GM12878 (cell line): ENCODE data around the gene ZDHHC17. TPM values are rescaled to one million over a fixed set of nuclear protein-coding genes. Genes with fewer than 3 reads are reported as not detected.

ENCODE experiments used
- ATAC-seq: fragments of 200-7000 bp; cut with Tn5 transposase; 3 replicates; pipeline ENCODE4 v1.9.1; 2020; ENCODE audit warnings: mild to moderate bottlenecking, moderate library complexity
- BruUV-seq: library from RNA; stranded (reverse); fragments of 400-500 nt; replicated peaks from 2 replicates; lab custom pipeline; 2021; lab: Mats Ljungman, UMichigan
- CTCF ChIA-PET: fragments of 300-600 bp; sonication (Branson Sonifier 250); formaldehyde crosslinking; extraction: SDS; loops from one replicate; lab custom pipeline; 2021; ENCODE audit warnings: inconsistent platforms; lab: Yijun Ruan, JAX
- POLR2A ChIA-PET: fragments of 350-600 bp; formaldehyde crosslinking; extraction: SDS; loops from one replicate; lab custom pipeline; 2021; ENCODE audit warnings: inconsistent platforms; lab: Charles Lee
- RAD21 ChIA-PET: fragments of 300-600 bp; sonication (Branson Sonifier 250); formaldehyde crosslinking; loops from one replicate; lab custom pipeline; 2023; ENCODE audit warnings: antibody characterized with exemption; ENCODE audit not compliant: unreplicated experiment; lab: Charles Lee
- SMC1A ChIA-PET: fragments of 300-600 bp; sonication (Branson Sonifier 250); formaldehyde crosslinking; loops from one replicate; lab custom pipeline; 2023; ENCODE audit not compliant: unreplicated experiment, uncharacterized antibody; lab: Charles Lee
- DNase-seq: peaks from one replicate; pipeline ENCODE4 v3.0.0-alpha.2; 2011; ENCODE audit warnings: low read depth, low spot score
- FAIRE-seq: peaks from 3 replicates; lab custom pipeline; 2011; peaks lifted over from hg19 to GRCh38; lab: Jason Lieb, UNC
- H2AFZ ChIP-seq: 2 replicates; pipeline ENCODE4 v1.6.0; 2011; ENCODE audit warnings: low read depth, low read length, control low read depth; ENCODE audit not compliant: control insufficient read depth
- H3K27ac ChIP-seq: 2 replicates; pipeline ENCODE4 v1.5.1; 2011; ENCODE audit warnings: control low read depth; ENCODE audit not compliant: control insufficient read depth, insufficient read depth
- H3K27me3 ChIP-seq, 2 experiments: replicated peaks in 1 of 2; 2 replicates each; pipeline versions ENCODE4 v1.6.0 to v1.6.1; 2011; ENCODE audit warnings: low read length in 1 of 2; ENCODE audit not compliant: control insufficient read depth in 2 of 2, insufficient read depth in 2 of 2
- H3K36me3 ChIP-seq, 2 experiments: 2 replicates each; pipeline ENCODE4 v1.5.1; 2011; ENCODE audit warnings: low read length in 1 of 2; ENCODE audit not compliant: control insufficient read depth in 2 of 2, insufficient read depth in 2 of 2
- H3K4me1 ChIP-seq: 2 replicates; pipeline ENCODE4 v1.6.1; 2011; ENCODE audit warnings: mild to moderate bottlenecking, low read length, moderate library complexity, mixed read lengths; ENCODE audit not compliant: control insufficient read depth, insufficient read depth
- H3K4me2 ChIP-seq: 2 replicates; pipeline ENCODE4 v1.6.0; 2011; ENCODE audit warnings: control low read depth; ENCODE audit not compliant: control insufficient read depth, insufficient read depth
- H3K4me3 ChIP-seq: fragments of 200-600 bp; sonication (generic); 2 replicates; pipeline ENCODE4 v1.5.1; 2016
- H3K79me2 ChIP-seq: 2 replicates; pipeline ENCODE4 v1.6.0; 2011; ENCODE audit warnings: low read length; ENCODE audit not compliant: control insufficient read depth, insufficient read depth
- H3K9ac ChIP-seq: 2 replicates; pipeline ENCODE4 v1.8.0; 2011; ENCODE audit warnings: low read length, control low read depth, mixed read lengths; ENCODE audit not compliant: control insufficient read depth, insufficient read depth
- H3K9me3 ChIP-seq: replicated peaks from 3 replicates; pipeline ENCODE4 v1.5.1; 2011; ENCODE audit warnings: mild to moderate bottlenecking, low read length; ENCODE audit not compliant: control insufficient read depth, insufficient read depth
- H4K20me1 ChIP-seq: 2 replicates; pipeline ENCODE4 v1.6.0; 2011; ENCODE audit not compliant: control insufficient read depth, insufficient read depth
- ASH2L ChIP-seq: fragments of 300-600, 200-600 bp; sonication (generic); IDR thresholded peaks from 2 replicates; pipeline ENCODE4 v1.6.1; 2017; ENCODE audit warnings: low read depth, mild to moderate bottlenecking, borderline replicate concordance
- BCL11A ChIP-seq: IDR thresholded peaks from 2 replicates; pipeline ENCODE4 v1.6.1; 2011; ENCODE audit warnings: low read depth, low read length
- CBFB ChIP-seq: IDR thresholded peaks from 2 replicates; pipeline ENCODE4 v1.6.1; 2016; ENCODE audit warnings: antibody characterized with exemption, low read depth
- CEBPB ChIP-seq, 2 experiments: fragments of 150-350 bp in 1 of 2; IDR thresholded peaks; 2 replicates each; pipeline ENCODE4 v1.6.1; 2012 to 2014; ENCODE audit warnings: low read depth in 2 of 2, low read length in 2 of 2, borderline replicate concordance in 1 of 2, inconsistent platforms in 1 of 2
- FOXK2 ChIP-seq: fragments of 450-650 bp; IDR thresholded peaks from 2 replicates; pipeline ENCODE4 v1.6.1; 2017; ENCODE audit warnings: mild to moderate bottlenecking, moderate library complexity
- IKZF2 ChIP-seq, 2 experiments: fragments of 450-650 bp; IDR thresholded peaks; 2 replicates each; pipeline ENCODE4 v1.6.1; 2017; ENCODE audit warnings: mild to moderate bottlenecking in 2 of 2, moderate library complexity in 2 of 2
- IRF3 ChIP-seq: fragments of 450-650 bp; IDR thresholded peaks from 2 replicates; pipeline ENCODE4 v1.6.1; 2014; ENCODE audit warnings: mild to moderate bottlenecking
- IRF4 ChIP-seq: IDR thresholded peaks from 2 replicates; pipeline ENCODE4 v1.6.1; 2011; ENCODE audit warnings: low read depth, low read length
- KAT2A ChIP-seq: conservative IDR thresholded peaks from 2 replicates; pipeline ENCODE4 v1.6.1; 2011; ENCODE audit warnings: low read depth, low read length; ENCODE audit not compliant: control insufficient read depth
- MEF2A ChIP-seq: IDR thresholded peaks from 2 replicates; pipeline ENCODE4 v1.6.1; 2011; ENCODE audit warnings: low read depth, mild to moderate bottlenecking, low read length, moderate library complexity; ENCODE audit not compliant: insufficient read depth
- MTA3 ChIP-seq: IDR thresholded peaks from 2 replicates; pipeline ENCODE4 v1.6.1; 2012; ENCODE audit warnings: low read length, inconsistent platforms, borderline replicate concordance
- NR2C1 ChIP-seq: fragments of 450-650 bp; IDR thresholded peaks from 2 replicates; pipeline ENCODE4 v1.6.1; 2017; ENCODE audit warnings: antibody characterized with exemption, mild to moderate bottlenecking, moderate library complexity
- NRF1 ChIP-seq: conservative IDR thresholded peaks from 2 replicates; pipeline ENCODE4 v1.6.1; 2011; ENCODE audit warnings: mild to moderate bottlenecking, low read depth, low read length, improper control_type of control experiment
- PAX5 ChIP-seq: IDR thresholded peaks from 2 replicates; pipeline ENCODE4 v1.6.1; 2011; ENCODE audit warnings: low read depth, low read length, borderline replicate concordance
- POU2F2 ChIP-seq: IDR thresholded peaks from 3 replicates; pipeline ENCODE4 v1.6.1; 2011; ENCODE audit warnings: low read depth, mild to moderate bottlenecking, low read length, borderline replicate concordance
- RBBP5 ChIP-seq: fragments of 200-600 bp; sonication (generic); conservative IDR thresholded peaks from 2 replicates; pipeline ENCODE4 v1.6.1; 2016
- RCOR1 ChIP-seq: conservative IDR thresholded peaks from 2 replicates; pipeline ENCODE4 v1.6.1; 2012; ENCODE audit warnings: low read depth, low read length, improper control_type of control experiment
- SIN3A ChIP-seq: IDR thresholded peaks from 2 replicates; pipeline ENCODE4 v1.6.1; 2012; ENCODE audit warnings: low read depth, low read length, improper control_type of control experiment
- TAF1 ChIP-seq: IDR thresholded peaks from 2 replicates; pipeline ENCODE4 v1.6.1; 2011; ENCODE audit warnings: mild to moderate bottlenecking, low read depth, low read length, borderline replicate concordance
- ZNF217 ChIP-seq: fragments of 450-650 bp; IDR thresholded peaks from 2 replicates; pipeline ENCODE4 v1.6.1; 2017; ENCODE audit warnings: antibody characterized with exemption, mild to moderate bottlenecking
- ZNF384 ChIP-seq: IDR thresholded peaks from 2 replicates; pipeline ENCODE4 v1.6.1; 2012; ENCODE audit warnings: low read depth, mild to moderate bottlenecking, low read length, improper control_type of control experiment, borderline replicate concordance
- WGBS: methylation state at CpG from one replicate; pipeline ENCODE4 v1.1.6; 2016; ENCODE audit warnings: low lambda C conversion rate; ENCODE audit not compliant: insufficient replicate concordance, insufficient coverage; ENCODE audit errors: missing lambda C conversion rate; 5-methylcytosine and 5-hydroxymethylcytosine counted together
- in situ Hi-C: fragments of 300-500 bp; cut with MboI; formaldehyde crosslinking; loops from 9 replicates; pipeline ENCODE4 v1.14.3; 2018; ENCODE audit warnings: mixed read lengths
- intact Hi-C: fragments of 100-400 bp; cut with micrococcal nuclease; formaldehyde crosslinking; loops from one replicate; pipeline ENCODE4 v1.14.2; 2022; ENCODE audit not compliant: unreplicated experiment
- polyA plus RNA-seq, 11 experiments: library from polyadenylated mRNA; depleted of rRNA in 4 of 11; unstranded in 6 of 11; stranded (reverse) in 5 of 11; fragments of >200 nt; fragmentation: Nextera tagmentation in 4 of 11; fragmentation: Illumina TruSeq in 1 of 11; extraction: Ambion mirVana in 4 of 11; extraction: Trizol in 1 of 11; gene quantifications; 1 replicate in 1 of 11; 2 replicates in 10 of 11; pipeline versions ENCODE4 v1.2.1 to v1.2.3, GENCODE V29; 2011 to 2016; ENCODE audit warnings: inconsistent platforms in 2 of 11, missing spikeins in 2 of 11, low read depth in 1 of 11
- total RNA-seq, 4 experiments: library from RNA; depleted of rRNA in 3 of 4; stranded (reverse); fragments of >200 nt in 3 of 4; fragmentation: Illumina TruSeq in 1 of 4; extraction: Trizol in 1 of 4; gene quantifications; 2 replicates each; pipeline versions ENCODE4 v1.2.1 to v1.2.3, GENCODE V29; 2013 to 2021
- TF ChIP-seq, protein P1 (sequence below): fragments of 450-650 bp; IDR thresholded peaks from 2 replicates; pipeline ENCODE4 v1.6.1; 2017; ENCODE audit warnings: mild to moderate bottlenecking

ZDHHC17 gene
- total and polyA plus RNA-seq, 10 of the 15 experiments (the other 5 are each of a cell fraction or from before 2014, with no cell fraction given), result 4.3 to 50.0 (median 19.3) TPM

DNA sequence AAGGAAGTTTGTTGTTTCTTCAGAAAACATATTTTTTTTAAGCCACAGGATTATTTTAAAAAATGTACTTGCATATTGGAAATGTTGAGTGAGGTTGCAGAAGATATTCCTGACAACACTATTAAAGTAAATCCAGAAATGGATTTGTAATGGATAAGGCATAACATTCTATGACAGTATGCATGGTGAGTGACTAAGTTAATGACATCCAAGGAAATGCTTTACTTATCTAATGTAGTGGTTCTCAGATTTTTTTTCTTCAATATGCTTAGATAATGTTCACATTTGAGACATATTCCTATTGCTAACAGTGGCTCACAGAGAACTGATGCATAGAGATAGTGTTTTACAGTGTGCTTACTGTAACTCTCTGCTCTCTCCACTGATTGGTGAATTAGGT, 49.4 kb downstream of the ZDHHC17 start (continued):
- no peak for TF ChIP-seq IRF3
- no peak for TF ChIP-seq NRF1
- TF ChIP-seq MEF2A, result no peak
- TF ChIP-seq RBBP5, result no peak
- TF ChIP-seq BCL11A, result no peak

GRCh38 chr12:76813972-76814371, 50.1 kb downstream of the ZDHHC17 start:
- POLR2A ChIA-PET, result no interaction called here
- H3K27ac ChIP-seq, result no peak overlapping the region
- ATAC-seq (no peak), DNase-seq (no peak), FAIRE-seq (no peak)
- H3K4me1 ChIP-seq, result no peaks in the 10 kb centered on the region
- no peak overlapping the region for H2AFZ ChIP-seq
- no peaks in the 10 kb centered on the region for H3K9me3 ChIP-seq
- RAD21 ChIA-PET, result no interaction called here
- no peak overlapping the region for H3K4me2 ChIP-seq
- 97% methylated on average over 4 of the region's 4 CpGs for WGBS
- no peaks in the 10 kb centered on the region for H4K20me1 ChIP-seq
- peaks cover 0 to 4% of the 10 kb centered on the region in 2 experiments; a peak in 1 of 4 replicates for H3K36me3 ChIP-seq
- no peaks in the 10 kb centered on the region for H3K79me2 ChIP-seq
- H3K4me3 ChIP-seq, result no peak overlapping the region
- CTCF ChIA-PET, result no interaction called here
- H3K27me3 ChIP-seq, result no peaks in the 10 kb centered on the region
- H3K9ac ChIP-seq, result no peak overlapping the region
- intact Hi-C loops (no loop called here), in situ Hi-C loops (no loop called here)
- BruUV-seq, result no TSS peak
- TF ChIP-seq TAF1, result no peak
- TF ChIP-seq, protein P1, sequence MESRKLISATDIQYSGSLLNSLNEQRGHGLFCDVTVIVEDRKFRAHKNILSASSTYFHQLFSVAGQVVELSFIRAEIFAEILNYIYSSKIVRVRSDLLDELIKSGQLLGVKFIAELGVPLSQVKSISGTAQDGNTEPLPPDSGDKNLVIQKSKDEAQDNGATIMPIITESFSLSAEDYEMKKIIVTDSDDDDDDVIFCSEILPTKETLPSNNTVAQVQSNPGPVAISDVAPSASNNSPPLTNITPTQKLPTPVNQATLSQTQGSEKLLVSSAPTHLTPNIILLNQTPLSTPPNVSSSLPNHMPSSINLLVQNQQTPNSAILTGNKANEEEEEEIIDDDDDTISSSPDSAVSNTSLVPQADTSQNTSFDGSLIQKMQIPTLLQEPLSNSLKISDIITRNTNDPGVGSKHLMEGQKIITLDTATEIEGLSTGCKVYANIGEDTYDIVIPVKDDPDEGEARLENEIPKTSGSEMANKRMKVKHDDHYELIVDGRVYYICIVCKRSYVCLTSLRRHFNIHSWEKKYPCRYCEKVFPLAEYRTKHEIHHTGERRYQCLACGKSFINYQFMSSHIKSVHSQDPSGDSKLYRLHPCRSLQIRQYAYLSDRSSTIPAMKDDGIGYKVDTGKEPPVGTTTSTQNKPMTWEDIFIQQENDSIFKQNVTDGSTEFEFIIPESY, result no peak
- no peak for TF ChIP-seq IRF4
- no peak for TF ChIP-seq ZNF384
- TF ChIP-seq PAX5, result no peak
- no peak for TF ChIP-seq RCOR1
- TF ChIP-seq POU2F2, result no peak
- no peak for TF ChIP-seq IKZF2 (IDR thresholded peaks at IDR 0.05)
- TF ChIP-seq NRF1, result no peak
- TF ChIP-seq CBFB, result no peak
- TF ChIP-seq SIN3A, result no peak
- TF ChIP-seq ASH2L, result no peak
- TF ChIP-seq IRF3, result no peak
- no peak for TF ChIP-seq MTA3
- TF ChIP-seq CEBPB (IDR thresholded peaks at IDR 0.05; ENCODE audit: borderline replicate concordance in 1 of 2, low read depth in 2 of 2, low read length in 2 of 2), result no peak
- TF ChIP-seq KAT2A, result no peak
- no peak for TF ChIP-seq ZNF217
- TF ChIP-seq FOXK2, result no peak
- TF ChIP-seq NR2C1, result no peak
- TF ChIP-seq, all 136 proteins: peak for 0
- SMC1A ChIA-PET, result no interaction called here
